PC-9 (cell line): Measurements from ENCODE around the gene DCAKD.

Source experiments
- CTCF ChIP-seq: fragments of 200-600 bp; sonication (generic); conservative IDR thresholded peaks from 2 replicates; pipeline ENCODE4 v1.6.1; 2017; ENCODE audit warnings: mixed run types, antibody characterized with exemption, mild to moderate bottlenecking, moderate library complexity
- EZH2 ChIP-seq: fragments of 200-600 bp; sonication (generic); IDR thresholded peaks from 2 replicates; pipeline ENCODE4 v1.8.0; 2017; ENCODE audit warnings: antibody characterized with exemption, low read depth

GRCh38 chr17:45087978-45088377, 36.5 kb upstream of the DCAKD start:
- no peak for TF ChIP-seq CTCF
- no peak for TF ChIP-seq EZH2
